ENCODE measurements around the gene TRPM3. TPM values are rescaled to one million over a fixed set of nuclear protein-coding genes. Genes with fewer than 3 reads are reported as not detected.
A peak's percentile ranks its signal among the peaks of the same experiment; 100 is the strongest.

TRPM3 gene
- total RNA-seq, 6 experiments from 2014 or later: 0.02 TPM; not detected in 5

GRCh38 chr9:70588381-70588780 lies 533.0 kb downstream of the TRPM3 start:
- Mint-ChIP-seq H3K9me3 (no peaks in the 10 kb centered on the region), H3K27ac (peak overlapping the region; percentile 96), H3K27me3 (ENCODE audit: insufficient read depth) (no peaks in the 10 kb centered on the region), H3K36me3 (ENCODE audit: low read depth) (no peaks in the 10 kb centered on the region), H3K4me1 (ENCODE audit: low read depth) (no peaks in the 10 kb centered on the region), H3K4me3 (peak overlapping the region; percentile 22; the same call in 1 of the 2 replicates)
- no peak for DNase-seq
- TF ChIP-seq CTCF (IDR thresholded peaks at IDR 0.05): no peak

GRCh38 chr9:70587201-70587600 lies 534.2 kb downstream of the TRPM3 start:
- H3K27me3 Mint-ChIP-seq (ENCODE audit: insufficient read depth): no peaks in the 10 kb centered on the region
- peaks cover 1% of the 10 kb centered on the region for H3K4me1 Mint-ChIP-seq (ENCODE audit: low read depth)
- peak overlapping the region; percentile 70 for H3K4me3 Mint-ChIP-seq
- peak; percentile 81 for DNase-seq
- peak overlapping the region; percentile 96 for H3K27ac Mint-ChIP-seq
- H3K36me3 Mint-ChIP-seq (ENCODE audit: low read depth): no peaks in the 10 kb centered on the region
- TF ChIP-seq CTCF (IDR thresholded peaks at IDR 0.05): no peak
- H3K9me3 Mint-ChIP-seq: no peaks in the 10 kb centered on the region

- no peaks in the 10 kb centered on the region for H3K36me3 Mint-ChIP-seq (ENCODE audit: low read depth)
- H3K9me3 Mint-ChIP-seq: no peaks in the 10 kb centered on the region
- no peak for TF ChIP-seq CTCF (IDR thresholded peaks at IDR 0.05)
- peak overlapping the region; percentile 96 for H3K27ac Mint-ChIP-seq
- H3K27me3 Mint-ChIP-seq (ENCODE audit: insufficient read depth): no peaks in the 10 kb centered on the region
- no peak for DNase-seq
- H3K4me3 Mint-ChIP-seq: peak overlapping the region; percentile 70
- H3K4me1 Mint-ChIP-seq (ENCODE audit: low read depth): peaks cover 8% of the 10 kb centered on the region
Observed at GRCh38 chr9:70586476-70586875, 534.9 kb downstream of the TRPM3 start.

- H3K36me3 Mint-ChIP-seq (ENCODE audit: low read depth): peaks cover 2% of the 10 kb centered on the region
- no peak overlapping the region for H3K4me3 Mint-ChIP-seq
- no peak for DNase-seq
- no peak for TF ChIP-seq CTCF (IDR thresholded peaks at IDR 0.05)
- H3K9me3 Mint-ChIP-seq: no peaks in the 10 kb centered on the region
- peaks cover 29% of the 10 kb centered on the region for H3K4me1 Mint-ChIP-seq (ENCODE audit: low read depth)
- no peaks in the 10 kb centered on the region; the same call in none of the 2 replicates for H3K27me3 Mint-ChIP-seq (ENCODE audit: insufficient read depth)
- H3K27ac Mint-ChIP-seq: no peak overlapping the region
Observed at GRCh38 chr9:70581955-70582350, 539.5 kb downstream of the TRPM3 start.

GRCh38 chr9:70581214-70581954 lies 540.0 kb downstream of the TRPM3 start:
- DNase-seq: no peak
- H3K4me1 Mint-ChIP-seq (ENCODE audit: low read depth): peaks cover 33% of the 10 kb centered on the region
- peaks cover 5% of the 10 kb centered on the region for H3K36me3 Mint-ChIP-seq (ENCODE audit: low read depth)
- H3K4me3 Mint-ChIP-seq: no peak overlapping the region
- H3K27ac Mint-ChIP-seq: no peak overlapping the region
- no peaks in the 10 kb centered on the region for H3K9me3 Mint-ChIP-seq
- H3K27me3 Mint-ChIP-seq (ENCODE audit: insufficient read depth): peaks cover 4% of the 10 kb centered on the region
- no peak for TF ChIP-seq CTCF (IDR thresholded peaks at IDR 0.05)

All from HFFc6 (cell line).